Stomach (tissue), 9 donors: ENCODE measurements around the gene C2CD2. TPM values are rescaled to one million over a fixed set of nuclear protein-coding genes. Genes with fewer than 3 reads are reported as not detected.

Source experiments
- DNase-seq, 2 donors: peaks; one replicate each; pipeline versions ENCODE4 v3.0.0 to v3.0.0-alpha.2; 2013 to 2019
- H3K27ac ChIP-seq, 5 donors: fragments of 200-600 bp in 4 of 5; sonication (generic) in 4 of 5; one replicate each; pipeline ENCODE4 v1.5.1; 2013 to 2019; ENCODE audit warnings: mild to moderate bottlenecking in 1 of 5, moderate library complexity in 1 of 5
- H3K27me3 ChIP-seq, 3 donors: fragments of 200-600 bp; sonication (generic); one replicate each; pipeline ENCODE4 v1.5.1; 2017 to 2019; ENCODE audit warnings: mixed run types in 1 of 3
- H3K36me3 ChIP-seq, 4 donors: fragments of 200-600 bp; sonication (generic); 1 replicate in 3 of 4; 2 replicates in 1 of 4; pipeline ENCODE4 v1.5.1; 2016 to 2019
- H3K4me1 ChIP-seq, 4 donors: fragments of 200-600 bp; sonication (generic); one replicate each; pipeline ENCODE4 v1.5.1; 2016 to 2019
- H3K4me3 ChIP-seq, 4 donors: fragments of 200-600 bp; sonication (generic) in 3 of 4; one replicate each; pipeline ENCODE4 v1.5.1; 2016 to 2019; ENCODE audit warnings: mild to moderate bottlenecking in 1 of 4
- H3K9me3 ChIP-seq, 4 donors: fragments of 200-600 bp; sonication (generic); one replicate each; pipeline ENCODE4 v1.5.1; 2016 to 2019
- CTCF ChIP-seq, 7 experiments: fragments of 450-650 bp in 4 of 7; fragments of 200-600 bp in 3 of 7; sonication (generic) in 3 of 7; IDR thresholded peaks; one replicate each; pipeline ENCODE4 v1.5.1; 2016 to 2019; ENCODE audit warnings: antibody characterized with exemption in 7 of 7, control low read depth in 2 of 7, mild to moderate bottlenecking in 1 of 7
- EP300 ChIP-seq: sonication (generic); formaldehyde crosslinking; IDR thresholded peaks from one replicate; pipeline ENCODE4 v1.6.1; 2017; ENCODE audit warnings: antibody characterized with exemption
- POLR2A ChIP-seq, 4 donors: fragments of 450-650 bp; IDR thresholded peaks; one replicate each; pipeline ENCODE4 v1.6.1; 2016; ENCODE audit warnings: antibody characterized with exemption in 4 of 4, control low read depth in 2 of 4, mild to moderate bottlenecking in 1 of 4, moderate library complexity in 1 of 4
- POLR2AphosphoS5 ChIP-seq, 3 donors: sonication (generic); formaldehyde crosslinking; IDR thresholded peaks; one replicate each; pipeline ENCODE4 v1.6.1; 2016; ENCODE audit warnings: antibody characterized with exemption in 3 of 3
- WGBS, 5 donors: extraction: QIAGEN DNeasy Blood & Tissue Kit in 3 of 5; methylation state at CpG; one replicate each; pipeline versions ENCODE4 v1.1.5 to v1.1.7; 2013 to 2018; 5-methylcytosine and 5-hydroxymethylcytosine counted together
- intact Hi-C: fragments of 100-400 bp; cut with DNase I; formaldehyde crosslinking; loops from one replicate; pipeline ENCODE4 v1.15.1; 2023; ENCODE audit warnings: low total_unique reads
- polyA plus RNA-seq, 3 donors: library from polyadenylated mRNA; stranded (reverse); fragments of 200-250 nt; gene quantifications; one replicate each; pipeline ENCODE4 v1.2.3, GENCODE V29; 2013
- total RNA-seq, 5 donors: library from RNA; depleted of rRNA; stranded (reverse); fragments of >200 nt; gene quantifications; one replicate each; pipeline versions ENCODE4 v1.1.0 to v1.2.3, GENCODE V29; 2014 to 2016
- donor health status: healthy with polysubstance abuse.
- donor health status: Bipolar disorder and iron deficiency.
- donor health status: healthy.

Gene C2CD2
- total and polyA plus RNA-seq, 8 donors = 4.6 to 31.9 (median 16.0) TPM

DNA sequence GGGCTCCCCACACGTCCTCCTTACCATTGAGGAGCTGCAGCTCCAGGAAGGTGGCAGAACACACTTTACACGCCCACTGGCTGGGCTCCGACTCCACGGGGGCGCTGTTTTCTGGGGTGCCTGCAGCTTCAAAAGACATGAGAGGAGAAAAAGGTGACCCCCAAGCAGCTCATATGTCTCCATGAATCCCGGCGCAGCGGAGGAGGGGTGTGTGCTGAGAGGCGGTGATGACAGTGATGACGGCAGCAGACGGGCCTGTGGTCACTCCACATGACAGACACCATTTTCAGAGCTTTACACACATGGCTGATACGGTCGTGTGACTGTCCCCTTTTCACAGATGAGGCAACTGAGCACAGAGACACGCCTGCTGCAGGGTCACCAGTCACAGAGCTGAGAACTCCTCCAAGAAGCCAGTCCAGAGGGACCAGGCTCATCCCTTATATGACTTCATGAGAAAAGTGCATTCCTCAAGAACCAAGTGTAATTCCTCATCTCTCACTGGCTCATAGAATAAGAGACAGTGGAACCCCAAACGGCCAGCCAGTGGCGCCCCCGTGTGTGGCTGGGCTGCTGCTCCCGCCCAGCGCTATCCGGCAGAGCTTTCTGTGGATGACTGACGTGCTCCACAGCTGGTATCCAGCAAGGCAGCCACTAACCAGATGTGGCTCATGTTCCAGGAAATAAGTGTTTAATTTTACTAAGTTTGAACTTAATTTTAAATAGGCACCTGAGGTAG lies 106.6 kb downstream of the C2CD2 start:
- peaks cover 0 to 45% (median 37%) of the 10 kb centered on the region in 4 donors for H3K36me3 ChIP-seq
- WGBS, 5 donors = 84 to 89% (median 87%) methylated on average over 19 to 21 of the region's 21 CpGs
- H3K4me3 ChIP-seq = no peak overlapping the region
- no peak for TF ChIP-seq POLR2A (IDR thresholded peaks at IDR 0.05)
- TF ChIP-seq CTCF (IDR thresholded peaks at IDR 0.05) = no peak
- no peak for TF ChIP-seq EP300
- TF ChIP-seq POLR2AphosphoS5 (IDR thresholded peaks at IDR 0.05) = no peak
- no peaks in the 10 kb centered on the region for H3K27me3 ChIP-seq
- intact Hi-C loops = no loop called here
- H3K4me1 ChIP-seq = no peaks in the 10 kb centered on the region
- no peak overlapping the region for H3K27ac ChIP-seq
- DNase-seq = no peak
- H3K9me3 ChIP-seq = no peaks in the 10 kb centered on the region

DNA sequence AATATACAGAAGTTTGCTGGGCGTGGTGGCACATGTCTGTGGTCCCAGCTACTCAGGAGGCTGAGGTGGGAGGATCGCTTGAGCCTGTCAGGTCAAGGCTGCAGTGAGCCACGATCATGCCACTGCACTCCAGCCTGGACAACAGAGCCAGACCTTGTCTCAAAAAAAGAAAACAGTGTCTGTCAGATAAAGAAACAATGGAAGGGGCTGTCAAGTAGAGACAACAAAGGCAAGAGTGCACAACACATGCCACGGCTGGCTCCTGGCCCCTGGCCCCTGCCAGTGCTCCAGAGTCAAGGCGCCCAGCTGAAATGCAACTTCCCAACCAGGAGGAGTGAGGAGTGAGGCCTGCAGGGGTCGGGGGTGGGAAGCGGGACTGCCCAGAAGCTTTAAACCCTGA lies 107.3 kb downstream of the C2CD2 start:
- no peak overlapping the region for H3K4me3 ChIP-seq
- no peak for DNase-seq
- H3K36me3 ChIP-seq = peaks cover 0 to 44% (median 30%) of the 10 kb centered on the region in 4 donors

DNA sequence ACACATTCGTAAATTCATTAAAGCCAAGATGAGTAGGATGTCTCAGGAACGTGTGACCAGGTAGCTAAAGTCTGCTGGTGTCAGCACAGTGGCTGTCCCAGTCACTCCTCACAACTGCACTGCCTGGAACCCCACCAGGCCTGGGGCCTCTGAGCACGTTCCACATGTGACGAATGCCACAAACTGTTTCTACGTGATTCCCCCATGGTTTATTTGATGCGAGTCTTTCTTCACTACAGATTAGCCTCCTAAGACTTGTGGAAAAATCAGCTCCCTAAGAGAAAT lies 107.8 kb downstream of the C2CD2 start:
- peaks cover 0 to 5% (median 2%) of the 10 kb centered on the region in 4 donors for H3K9me3 ChIP-seq
- no peaks in the 10 kb centered on the region for H3K27me3 ChIP-seq
- intact Hi-C loops = no loop called here
- peaks cover 0 to 44% (median 25%) of the 10 kb centered on the region in 4 donors for H3K36me3 ChIP-seq
- no peak for TF ChIP-seq POLR2A (IDR thresholded peaks at IDR 0.05)
- H3K4me3 ChIP-seq = no peak overlapping the region
- no peak for DNase-seq
- WGBS, 5 donors = 80 to 92% (median 88%) methylated on average over 6 of the region's 6 CpGs
- H3K27ac ChIP-seq = no peak overlapping the region
- no peaks in the 10 kb centered on the region for H3K4me1 ChIP-seq

More for the DNA sequence above, 107.3 kb downstream of the C2CD2 start:
- WGBS, 5 donors = 81 to 92% (median 85%) methylated on average over 7 of the region's 7 CpGs
- intact Hi-C loops = no loop called here
- TF ChIP-seq POLR2A (IDR thresholded peaks at IDR 0.05) = no peak
- no peak for TF ChIP-seq POLR2AphosphoS5 (IDR thresholded peaks at IDR 0.05)
- no peak for TF ChIP-seq EP300
- no peak for TF ChIP-seq CTCF (IDR thresholded peaks at IDR 0.05)
- no peaks in the 10 kb centered on the region for H3K27me3 ChIP-seq
- no peak overlapping the region for H3K27ac ChIP-seq
- H3K9me3 ChIP-seq = no peaks in the 10 kb centered on the region
- no peaks in the 10 kb centered on the region for H3K4me1 ChIP-seq

- 81 to 89% (median 84%) methylated on average over 19 to 21 of the region's 21 CpGs for WGBS, 5 donors
- no peaks in the 10 kb centered on the region for H3K4me1 ChIP-seq
- no peak overlapping the region for H3K27ac ChIP-seq
- intact Hi-C loops = no loop called here
- peaks cover 0 to 45% (median 27%) of the 10 kb centered on the region in 4 donors for H3K36me3 ChIP-seq
- no peak for DNase-seq
- H3K4me3 ChIP-seq = no peak overlapping the region
- no peaks in the 10 kb centered on the region for H3K27me3 ChIP-seq
- peaks cover 0 to 10% (median 4%) of the 10 kb centered on the region in 4 donors for H3K9me3 ChIP-seq
- TF ChIP-seq EP300 = no peak
- no peak for TF ChIP-seq POLR2AphosphoS5 (IDR thresholded peaks at IDR 0.05)
- no peak for TF ChIP-seq CTCF (IDR thresholded peaks at IDR 0.05)
- TF ChIP-seq POLR2A (IDR thresholded peaks at IDR 0.05) = no peak
Observed at GRCh38 chr21:41845310-41846032, 108.3 kb downstream of the C2CD2 start.

GRCh38 chr21:41843584-41843983 lies 110.2 kb downstream of the C2CD2 start:
- 93 to 95% (median 93%) methylated on average over 2 of the region's 2 CpGs for WGBS, 5 donors
- peaks cover 0 to 11% (median 4%) of the 10 kb centered on the region in 4 donors for H3K9me3 ChIP-seq
- no peak for DNase-seq

More at GRCh38 chr21:41843584-41843983, 110.2 kb downstream of the C2CD2 start:
- TF ChIP-seq POLR2AphosphoS5 (IDR thresholded peaks at IDR 0.05) = no peak
- no peak for TF ChIP-seq POLR2A (IDR thresholded peaks at IDR 0.05)
- TF ChIP-seq CTCF (IDR thresholded peaks at IDR 0.05) = no peak
- TF ChIP-seq EP300 = no peak
- H3K27me3 ChIP-seq = no peaks in the 10 kb centered on the region
- no peak overlapping the region for H3K4me3 ChIP-seq
- intact Hi-C loops = no loop called here
- H3K36me3 ChIP-seq = peaks cover 0 to 47% (median 37%) of the 10 kb centered on the region in 4 donors
- H3K4me1 ChIP-seq = no peaks in the 10 kb centered on the region
- no peak overlapping the region for H3K27ac ChIP-seq
